ENCODE results near the gene RBPJ. TPM values are rescaled to one million over a fixed set of nuclear protein-coding genes. Genes with fewer than 3 reads are reported as not detected.

The RBPJ gene
- polyA plus RNA-seq, 3 donors = 75.3 to 177 (median 128) TPM

DNA sequence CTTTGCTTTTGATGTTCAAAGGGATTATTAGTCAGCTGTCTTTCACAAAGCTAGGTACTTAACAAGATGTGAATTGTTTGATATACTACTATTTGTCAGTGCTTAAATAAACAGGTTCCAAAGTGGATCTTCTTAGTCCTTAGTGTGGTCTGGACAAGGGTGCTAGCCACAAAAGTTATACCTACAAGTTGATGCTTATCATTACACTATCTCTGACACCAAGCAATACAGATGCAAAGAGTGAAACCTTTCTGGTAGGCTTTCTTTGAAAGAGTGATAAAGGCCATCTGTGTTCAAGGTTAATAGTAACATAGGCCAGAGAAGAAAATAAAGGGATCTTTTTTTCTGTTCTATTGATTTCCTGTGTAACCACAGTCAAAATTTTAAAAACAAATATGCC, 12.2 kb upstream of the RBPJ start:
- Mint-ChIP-seq H3K27ac (no peak overlapping the region), H3K9me3 (peaks cover 0 to 5% (median 3%) of the 10 kb centered on the region in 7 donors), H3K36me3 (no peaks in the 10 kb centered on the region), H3K27me3 (ENCODE audit: low read depth in 3 of 3) (no peaks in the 10 kb centered on the region), H3K4me3 (no peak overlapping the region), H3K4me1 (peaks cover 7% of the 10 kb centered on the region)
- intact Hi-C loops (cut with micrococcal nuclease) = no loop called here
- Histone ChIP-seq H3K9me3 (replicated peaks in 1 of 2; ENCODE audit: control insufficient read depth in 1 of 2, insufficient read depth in 1 of 2, low read length in 2 of 2) (peaks cover 0 to 3% of the 10 kb centered on the region in 2 donors), H3K27me3 (ENCODE audit: control insufficient read depth in 2 of 2, insufficient read depth in 2 of 2, low read length in 2 of 2) (no peaks in the 10 kb centered on the region), H2AFZ (ENCODE audit: insufficient read depth, low read depth, low read length, poor library complexity, severe bottlenecking) (no peak overlapping the region), H3K9ac (ENCODE audit: insufficient read depth, low read length, poor library complexity, severe bottlenecking) (no peak overlapping the region), H3K4me3 (replicated peaks in 1 of 3; ENCODE audit: low read depth in 2 of 3, low read length in 3 of 3) (no peak overlapping the region), H3K36me3 (replicated peaks in 1 of 2; ENCODE audit: control insufficient read depth in 1 of 2, insufficient read depth in 2 of 2, low read length in 2 of 2) (no peaks in the 10 kb centered on the region), H3K27ac (ENCODE audit: low read depth in 1 of 2, low read length in 2 of 2) (no peak overlapping the region), H3K4me1 (ENCODE audit: control insufficient read depth in 1 of 2, insufficient read depth in 2 of 2, low read length in 2 of 2) (no peaks in the 10 kb centered on the region), H3K4me2 (replicated peaks; ENCODE audit: extremely low read depth, low read length, poor library complexity, severe bottlenecking) (no peak overlapping the region), H4K20me1 (ENCODE audit: insufficient read depth, low read length) (no peaks in the 10 kb centered on the region), H3K79me2 (ENCODE audit: insufficient read depth, low read length) (no peaks in the 10 kb centered on the region)
- DNase-seq = no peak
- TF ChIP-seq, protein P1, sequence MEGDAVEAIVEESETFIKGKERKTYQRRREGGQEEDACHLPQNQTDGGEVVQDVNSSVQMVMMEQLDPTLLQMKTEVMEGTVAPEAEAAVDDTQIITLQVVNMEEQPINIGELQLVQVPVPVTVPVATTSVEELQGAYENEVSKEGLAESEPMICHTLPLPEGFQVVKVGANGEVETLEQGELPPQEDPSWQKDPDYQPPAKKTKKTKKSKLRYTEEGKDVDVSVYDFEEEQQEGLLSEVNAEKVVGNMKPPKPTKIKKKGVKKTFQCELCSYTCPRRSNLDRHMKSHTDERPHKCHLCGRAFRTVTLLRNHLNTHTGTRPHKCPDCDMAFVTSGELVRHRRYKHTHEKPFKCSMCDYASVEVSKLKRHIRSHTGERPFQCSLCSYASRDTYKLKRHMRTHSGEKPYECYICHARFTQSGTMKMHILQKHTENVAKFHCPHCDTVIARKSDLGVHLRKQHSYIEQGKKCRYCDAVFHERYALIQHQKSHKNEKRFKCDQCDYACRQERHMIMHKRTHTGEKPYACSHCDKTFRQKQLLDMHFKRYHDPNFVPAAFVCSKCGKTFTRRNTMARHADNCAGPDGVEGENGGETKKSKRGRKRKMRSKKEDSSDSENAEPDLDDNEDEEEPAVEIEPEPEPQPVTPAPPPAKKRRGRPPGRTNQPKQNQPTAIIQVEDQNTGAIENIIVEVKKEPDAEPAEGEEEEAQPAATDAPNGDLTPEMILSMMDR (IDR thresholded peaks at IDR 0.05) = no peak

GRCh38 chr4:26310264-26310663, 10.6 kb upstream of the RBPJ start:
- Mint-ChIP-seq H3K36me3 (peaks cover 0 to 5% of the 10 kb centered on the region in 2 donors), H3K4me1 (peaks cover 7% of the 10 kb centered on the region), H3K9me3 (peaks cover 6 to 17% (median 14%) of the 10 kb centered on the region in 7 donors), H3K27me3 (ENCODE audit: low read depth in 3 of 3) (peaks cover 0 to 2% (median 0%) of the 10 kb centered on the region in 3 donors), H3K4me3 (no peak overlapping the region), H3K27ac (no peak overlapping the region)
- H3K4me2 ChIP-seq (replicated peaks; ENCODE audit: extremely low read depth, low read length, poor library complexity, severe bottlenecking) = no peak overlapping the region
- TF ChIP-seq, protein P1 (IDR thresholded peaks at IDR 0.05) = no peak
- no peaks in the 10 kb centered on the region for H3K4me1 ChIP-seq (ENCODE audit: control insufficient read depth in 1 of 2, insufficient read depth in 2 of 2, low read length in 2 of 2)
- no CpG with 5 or more reads among the region's 2 CpGs for WGBS (ENCODE audit: insufficient coverage)
- no peak overlapping the region for H3K9ac ChIP-seq (ENCODE audit: insufficient read depth, low read length, poor library complexity, severe bottlenecking)
- H4K20me1 ChIP-seq (ENCODE audit: insufficient read depth, low read length) = no peaks in the 10 kb centered on the region
- H3K27me3 ChIP-seq (ENCODE audit: control insufficient read depth in 2 of 2, insufficient read depth in 2 of 2, low read length in 2 of 2) = no peaks in the 10 kb centered on the region
- no peak overlapping the region for H2AFZ ChIP-seq (ENCODE audit: insufficient read depth, low read depth, low read length, poor library complexity, severe bottlenecking)
- intact Hi-C loops (cut with micrococcal nuclease) = loop anchor here in 1 of 2 donors (10.0 kb wide), 1 partner anchor 95 kb away; no protein-coding TSS in a partner anchor
- no peak for DNase-seq
- no peak overlapping the region for H3K27ac ChIP-seq (ENCODE audit: low read depth in 1 of 2, low read length in 2 of 2)
- no peaks in the 10 kb centered on the region for H3K36me3 ChIP-seq (replicated peaks in 1 of 2; ENCODE audit: control insufficient read depth in 1 of 2, insufficient read depth in 2 of 2, low read length in 2 of 2)
- H3K9me3 ChIP-seq (replicated peaks in 1 of 2; ENCODE audit: control insufficient read depth in 1 of 2, insufficient read depth in 1 of 2, low read length in 2 of 2) = peaks cover 7 to 16% of the 10 kb centered on the region in 2 donors
- H3K79me2 ChIP-seq (ENCODE audit: insufficient read depth, low read length) = no peaks in the 10 kb centered on the region
- H3K4me3 ChIP-seq (replicated peaks in 1 of 3; ENCODE audit: low read depth in 2 of 3, low read length in 3 of 3) = no peak overlapping the region
